ENCODE results near the gene KLHL35. TPM values are rescaled to one million over a fixed set of nuclear protein-coding genes. Genes with fewer than 3 reads are reported as not detected.

Gene KLHL35
- total RNA-seq, 1 experiment from 2014 or later = not detected

DNA sequence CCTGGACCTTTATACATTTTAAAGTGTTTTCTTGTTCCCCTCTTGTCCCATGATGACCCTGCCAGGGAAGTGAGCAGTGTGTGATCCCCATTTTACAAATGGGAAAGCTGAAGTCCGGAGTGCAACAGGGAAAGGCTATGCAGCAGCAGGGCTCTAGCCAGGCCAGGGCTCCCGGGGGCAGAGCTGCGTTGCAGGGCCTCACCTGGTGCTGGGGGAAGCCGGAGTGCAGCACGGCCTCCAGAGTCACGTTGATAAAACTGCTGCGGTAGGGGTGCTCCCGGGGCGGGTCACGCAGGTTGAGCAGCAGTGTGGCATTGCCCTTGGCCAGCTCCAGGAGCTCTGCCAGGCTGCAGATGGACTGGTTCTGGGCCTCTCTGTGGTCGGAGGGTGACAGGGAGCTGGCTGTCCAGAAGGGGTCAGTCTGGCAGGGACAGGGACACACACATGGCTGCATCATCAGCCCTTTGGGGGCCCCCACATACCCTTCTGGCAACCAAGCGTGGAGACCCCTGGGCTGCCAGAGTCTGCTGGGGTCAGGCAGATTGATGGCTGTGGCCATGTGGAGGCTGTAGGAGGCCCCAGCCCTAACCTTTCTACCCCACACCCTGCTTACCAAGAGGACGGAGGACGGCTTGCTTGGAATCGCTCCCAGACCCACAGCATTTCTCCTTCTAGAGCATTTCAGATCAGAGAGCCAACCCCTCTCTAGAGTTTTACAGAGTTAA, 9.3 kb upstream of the KLHL35 start:
- DNase-seq (ENCODE audit: low read depth) = no peak

DNA sequence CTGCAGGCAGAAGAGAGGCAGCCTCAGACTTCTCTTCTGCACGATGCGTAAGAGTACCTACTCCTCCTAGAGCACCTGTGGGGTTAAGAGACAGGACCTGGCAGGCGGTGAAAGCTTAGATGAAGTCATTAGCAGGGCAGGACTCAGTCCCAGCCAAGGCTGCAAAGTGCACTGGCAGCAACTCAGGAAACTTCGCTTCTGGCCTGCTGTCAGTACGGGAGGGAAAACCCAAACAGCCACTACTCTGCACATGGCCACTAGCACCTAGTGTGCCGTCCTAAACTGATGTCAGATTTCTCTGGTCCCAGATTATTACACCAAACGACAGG, 8.8 kb upstream of the KLHL35 start:
- DNase-seq (ENCODE audit: low read depth) = no peak

DNA sequence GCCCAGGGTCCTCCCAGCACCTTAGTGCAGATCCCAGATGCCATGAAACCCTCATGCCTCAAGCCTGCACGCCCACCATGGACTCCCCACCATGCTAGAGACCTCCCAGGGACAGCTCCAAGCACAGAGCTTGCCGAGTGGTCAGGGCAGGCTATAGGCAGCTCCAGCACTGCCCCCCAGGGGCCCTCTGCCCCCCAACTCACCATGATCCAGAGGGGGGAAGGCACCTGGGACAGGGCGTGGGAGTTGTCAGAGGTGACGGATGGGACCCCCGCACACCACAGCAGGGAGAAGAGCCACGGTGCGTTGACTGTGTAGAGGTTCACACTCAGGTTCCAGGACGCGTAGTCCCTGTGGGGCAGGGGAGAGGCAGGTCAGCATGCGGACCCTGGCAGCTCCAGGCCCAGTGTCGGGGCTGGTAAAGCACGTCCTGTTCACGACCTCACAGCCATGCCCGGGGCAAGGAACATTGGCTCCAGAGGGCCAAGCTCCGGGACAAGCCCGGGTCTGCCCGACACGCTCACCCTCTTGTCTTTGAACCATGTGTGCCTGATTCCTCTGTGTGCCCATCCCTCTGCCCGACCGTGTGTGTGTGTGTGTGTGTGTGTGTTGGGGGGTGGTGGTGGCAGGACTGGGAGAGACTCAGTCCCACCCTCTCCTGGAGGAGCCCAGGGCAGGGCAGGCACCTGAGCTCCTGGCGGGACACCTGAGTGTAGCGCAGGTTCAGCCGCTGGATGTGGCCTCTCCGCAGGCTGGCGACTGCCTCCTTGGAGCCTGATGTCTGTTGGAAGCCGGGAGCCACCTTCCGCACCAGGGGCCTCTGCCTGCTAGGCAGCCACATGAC, 8.2 kb upstream of the KLHL35 start:
- DNase-seq (ENCODE audit: low read depth) = no peak

DNA sequence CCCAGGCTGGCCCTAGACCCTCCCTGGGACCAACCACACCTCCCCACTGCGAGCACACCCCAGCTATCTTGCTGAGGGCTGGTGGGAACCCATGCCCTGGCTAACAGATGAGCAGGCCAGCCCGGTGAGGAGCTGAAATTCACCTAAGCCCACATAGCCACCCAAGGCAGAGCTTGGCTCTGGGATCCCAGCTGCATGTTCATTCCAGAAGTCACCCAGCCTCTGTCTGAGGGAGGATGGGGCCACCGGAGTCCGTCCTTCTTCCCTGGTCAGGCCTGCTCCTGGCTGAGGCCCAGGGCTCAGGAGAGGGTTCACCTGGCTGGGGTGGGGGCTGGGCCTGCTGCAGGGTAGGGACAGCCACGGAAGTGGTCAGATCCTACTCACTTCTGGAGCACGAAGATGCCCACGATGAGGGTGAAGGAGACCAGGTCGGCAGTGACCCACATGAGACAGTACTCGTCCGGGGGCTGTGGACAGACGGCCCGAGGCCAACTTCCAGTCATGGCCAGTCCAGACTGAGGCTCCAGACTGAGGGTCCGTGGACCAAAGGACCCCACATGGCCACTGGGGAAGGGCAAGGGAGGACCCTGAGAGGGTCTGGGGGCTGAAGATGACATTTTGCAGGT, 6.6 kb upstream of the KLHL35 start:
- no peak for DNase-seq (ENCODE audit: low read depth)

DNA sequence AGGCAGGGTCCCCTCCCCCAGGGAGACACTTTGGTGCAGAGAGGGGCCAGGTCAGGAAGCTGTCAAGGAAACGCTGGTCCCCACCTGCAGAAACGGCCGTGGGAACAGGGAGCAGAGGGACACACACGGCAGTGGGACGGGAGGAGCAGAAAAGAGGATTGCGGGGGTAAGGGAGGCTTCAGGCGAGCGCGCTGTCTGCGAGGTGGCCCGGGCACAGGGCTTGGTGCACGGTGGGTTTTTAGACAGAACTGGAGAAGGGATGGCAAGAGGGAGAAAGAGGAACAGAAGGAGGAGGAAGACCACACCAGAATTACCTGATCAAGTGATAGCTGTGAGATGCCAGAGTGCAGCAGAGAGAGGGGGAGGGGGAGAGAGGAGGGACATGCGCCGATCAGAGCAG, 6.0 kb upstream of the KLHL35 start:
- no peak for DNase-seq (ENCODE audit: low read depth)

DNA sequence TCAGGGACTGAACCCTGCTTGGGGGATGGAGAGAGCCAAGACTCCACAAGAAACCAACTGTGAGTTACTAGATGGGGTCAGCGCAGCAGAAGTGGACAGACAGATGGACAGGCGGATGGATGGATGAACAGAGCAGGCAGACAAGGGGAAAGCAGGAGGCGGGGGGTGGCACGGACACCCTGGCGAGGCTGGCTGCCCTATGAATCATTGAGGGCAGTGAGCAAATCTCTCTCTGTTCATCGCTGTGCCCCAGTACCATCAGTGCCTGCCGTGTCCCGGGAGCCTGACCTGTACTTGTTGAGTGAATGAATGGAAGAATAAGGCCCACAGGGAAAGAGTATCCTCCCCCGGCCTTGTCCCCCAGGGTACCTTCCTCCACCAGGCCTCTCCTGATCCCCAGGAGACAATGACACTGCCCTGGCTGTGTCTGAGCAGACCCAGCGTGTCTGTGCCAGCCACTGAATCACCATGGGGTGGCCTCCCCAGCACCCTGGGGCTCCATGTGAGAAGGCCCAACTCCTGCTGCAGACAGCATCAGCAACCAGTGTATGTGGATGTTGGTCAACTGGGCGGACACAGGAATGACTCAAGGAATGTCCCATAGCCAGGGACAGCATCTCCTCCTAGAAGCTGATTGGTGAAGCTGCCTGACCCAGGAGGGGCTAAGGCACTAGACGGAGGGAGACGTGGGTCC, 5.1 kb upstream of the KLHL35 start:
- DNase-seq (ENCODE audit: low read depth) = no peak

DNA sequence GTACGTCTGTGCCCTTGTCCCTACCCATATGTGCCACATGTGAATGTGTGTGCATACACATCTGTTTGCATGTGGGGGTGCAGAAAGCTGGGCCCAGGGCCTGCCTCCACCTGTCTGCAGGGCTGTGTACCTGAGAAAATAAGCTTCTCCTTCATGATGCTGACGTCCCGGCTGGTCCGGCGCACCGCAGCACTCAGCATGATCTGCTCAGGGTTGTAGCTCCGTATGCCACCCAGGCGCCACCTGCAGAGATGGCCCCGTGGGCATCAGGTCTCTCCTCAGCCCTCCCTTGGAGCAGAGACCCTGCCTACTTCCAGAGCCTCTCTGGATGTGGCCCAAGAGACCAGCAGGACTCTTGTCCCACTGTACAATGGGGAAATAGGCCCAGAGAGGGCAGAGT, 3.8 kb upstream of the KLHL35 start:
- DNase-seq (ENCODE audit: low read depth) = no peak

DNA sequence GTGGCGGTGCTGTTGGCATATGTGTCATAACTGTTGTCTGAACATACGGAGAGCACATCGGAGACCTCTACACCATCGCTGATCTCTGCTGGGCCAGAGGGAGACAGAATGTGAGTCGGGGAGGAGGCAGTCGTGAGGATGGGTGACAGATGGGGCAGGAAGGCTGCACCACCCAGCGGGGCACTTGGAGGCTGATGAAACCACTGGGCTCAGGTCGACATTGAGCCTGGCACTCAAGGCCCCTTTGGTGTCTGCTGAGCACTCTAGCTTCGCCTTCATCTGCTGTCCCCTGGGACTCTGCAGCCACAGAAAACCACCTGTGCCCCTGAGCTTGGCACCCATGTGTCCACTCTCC, 2.5 kb upstream of the KLHL35 start:
- no peak for DNase-seq (ENCODE audit: low read depth)

DNA sequence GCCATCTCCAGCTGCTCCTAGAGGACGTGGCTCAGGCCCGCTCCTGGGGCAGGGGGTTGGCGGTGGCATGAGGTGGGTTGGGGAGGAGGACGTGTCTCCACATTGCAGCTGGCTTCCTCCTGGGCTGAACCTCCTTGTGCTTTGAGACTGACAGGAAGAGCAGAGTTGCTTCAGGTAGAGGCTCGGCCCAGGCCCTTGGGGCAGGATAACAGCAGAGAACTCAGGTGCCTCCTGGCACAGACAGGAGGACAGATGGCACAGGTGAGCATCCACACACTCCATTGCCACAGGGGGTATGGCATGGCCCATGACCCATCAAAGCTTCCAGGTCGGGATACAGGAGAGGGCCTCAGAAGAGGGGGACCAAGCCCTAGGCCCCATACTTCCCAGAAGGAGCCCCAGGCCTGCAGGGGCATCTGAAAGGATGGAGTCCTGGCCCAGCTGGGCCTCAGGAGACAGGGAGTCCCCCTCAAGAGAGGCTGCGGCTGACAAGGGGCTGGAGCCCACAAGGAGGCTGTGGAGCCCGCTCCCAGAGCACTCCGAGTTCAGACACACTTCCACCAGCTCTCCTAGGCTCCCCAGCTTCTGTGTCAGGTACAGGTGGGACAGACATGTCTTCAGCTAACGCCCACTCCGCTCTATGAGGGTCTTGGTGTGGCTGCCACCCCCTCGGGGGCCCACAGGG, 2.0 kb upstream of the KLHL35 start:
- no peak for DNase-seq (ENCODE audit: low read depth)

DNA sequence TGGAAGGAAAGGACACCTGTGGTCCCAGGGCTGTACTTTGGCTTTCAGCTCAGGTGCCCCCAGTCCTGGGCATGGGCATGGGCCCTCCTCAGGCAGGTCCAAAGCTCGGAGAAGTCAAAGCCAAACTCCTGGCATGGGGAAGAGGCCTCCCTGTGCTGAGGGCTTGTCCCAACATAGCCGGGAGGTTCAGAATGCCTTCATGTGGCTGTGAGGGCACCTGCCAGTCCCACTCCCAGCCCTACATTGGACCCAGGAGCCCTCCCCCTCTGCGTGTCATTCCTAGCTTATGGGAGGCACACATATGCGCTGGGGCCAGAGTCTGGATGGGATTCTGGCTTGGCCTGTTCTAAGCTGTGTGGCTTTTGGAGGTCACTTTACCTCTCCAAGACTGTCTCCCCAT, 1.0 kb upstream of the KLHL35 start:
- DNase-seq (ENCODE audit: low read depth) = no peak

DNA sequence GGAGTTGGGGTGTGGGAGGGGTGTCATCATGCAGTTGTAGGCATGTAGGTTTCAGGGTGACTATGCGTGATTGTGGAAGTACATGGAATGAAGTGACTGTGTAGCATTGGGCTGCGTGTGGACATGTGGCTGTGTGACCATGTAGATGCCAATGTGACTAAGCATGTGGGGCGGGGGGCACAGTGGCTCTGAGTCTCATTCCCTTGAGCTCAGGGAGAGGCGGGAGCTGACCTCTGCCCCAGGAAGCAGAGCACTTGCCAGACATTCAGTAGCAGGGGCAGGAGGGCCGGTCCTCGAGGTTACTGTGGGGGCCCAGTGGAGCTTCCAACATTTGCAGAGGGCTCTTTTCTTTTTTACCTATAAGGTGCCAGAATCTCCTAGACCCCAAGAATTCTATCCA, 440 bp upstream of the KLHL35 start:
- DNase-seq (ENCODE audit: low read depth) = no peak

DNA sequence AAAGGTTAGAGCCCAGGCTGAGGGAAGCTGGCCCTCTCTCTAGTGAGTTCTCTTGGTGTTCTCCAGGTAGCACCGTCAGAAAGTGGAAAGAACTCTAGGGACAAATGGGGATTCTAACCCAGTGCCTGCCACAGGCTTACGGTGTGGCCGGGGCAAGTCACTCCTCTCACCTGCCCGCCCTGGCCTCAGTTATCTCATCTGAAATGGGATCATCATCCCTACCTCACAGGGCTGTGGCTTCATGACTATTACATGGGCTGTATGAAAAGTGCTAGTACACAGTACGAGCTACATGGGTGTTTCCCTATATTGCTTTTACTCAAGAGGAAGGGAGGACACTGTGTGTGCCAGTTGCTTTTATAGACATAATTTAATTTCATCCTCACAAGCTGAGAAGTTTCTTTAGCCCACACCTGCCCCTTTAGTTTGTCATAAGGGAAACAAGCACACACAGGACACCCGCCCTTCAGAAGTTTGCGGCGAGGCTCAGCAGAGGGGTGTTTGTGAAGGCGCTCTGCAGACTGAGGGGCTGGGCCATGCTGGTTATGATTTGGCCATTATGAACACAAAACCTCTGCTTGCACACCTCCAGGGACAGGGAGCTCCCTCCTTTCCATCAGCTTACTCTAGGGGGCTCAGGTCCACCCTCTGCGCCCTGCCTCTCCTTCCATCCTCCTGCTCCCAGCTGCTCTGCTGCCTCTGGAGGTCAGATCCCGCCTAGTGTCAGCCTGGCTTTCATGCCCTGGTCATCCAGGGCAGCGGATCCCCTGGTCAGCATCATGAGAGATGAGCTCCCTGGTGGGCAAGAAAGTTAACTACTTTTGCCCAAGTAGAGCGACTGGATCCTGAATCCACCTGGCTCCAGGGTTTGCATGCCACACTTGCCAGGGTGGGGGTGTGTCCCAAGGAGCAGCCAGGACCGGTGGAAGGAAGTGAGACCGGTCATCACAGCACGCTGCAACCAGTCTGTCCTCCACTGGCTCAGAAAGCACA, 1.2 kb downstream of the KLHL35 start:
- peak; percentile 38 for DNase-seq (ENCODE audit: low read depth)

DNA sequence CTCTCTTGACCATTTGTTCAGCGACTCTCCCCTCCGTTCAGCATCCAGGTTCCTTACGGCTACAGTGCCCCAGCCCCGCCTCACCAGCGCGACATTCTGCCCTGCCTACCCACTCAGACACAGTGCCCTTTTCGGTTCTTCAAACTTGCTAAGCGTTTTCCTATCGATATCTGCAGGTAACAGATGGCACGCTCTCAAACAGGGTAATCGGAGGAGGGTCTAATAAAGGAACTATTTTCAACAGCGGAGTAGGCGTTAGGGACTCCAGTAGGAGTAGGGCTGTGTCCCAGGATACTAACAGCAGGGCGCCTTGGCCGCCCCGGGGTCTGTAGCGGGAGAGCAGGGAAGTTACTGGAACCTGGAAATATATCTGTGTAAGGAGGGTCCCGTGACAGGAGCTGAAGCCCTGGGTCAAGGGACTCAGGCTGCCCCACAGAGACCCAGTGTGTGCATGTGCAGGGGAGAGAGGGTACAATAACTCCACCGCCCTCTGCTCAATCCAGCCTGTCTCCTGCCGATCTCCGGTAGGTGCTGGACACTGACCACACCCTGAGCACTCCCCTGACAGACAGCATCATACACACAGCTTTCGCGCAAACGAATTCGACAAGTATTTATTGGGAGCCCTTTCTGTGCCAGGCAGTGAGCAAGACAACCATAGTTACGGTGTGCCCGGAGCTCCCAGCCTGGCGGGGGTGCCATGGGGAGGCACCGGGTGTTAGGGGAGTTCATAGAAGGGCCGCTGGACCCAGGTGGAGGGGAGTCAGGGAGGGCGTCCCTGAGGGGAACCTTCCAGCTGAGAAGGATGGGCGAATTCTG, 2.1 kb downstream of the KLHL35 start:
- DNase-seq (ENCODE audit: low read depth) = no peak

DNA sequence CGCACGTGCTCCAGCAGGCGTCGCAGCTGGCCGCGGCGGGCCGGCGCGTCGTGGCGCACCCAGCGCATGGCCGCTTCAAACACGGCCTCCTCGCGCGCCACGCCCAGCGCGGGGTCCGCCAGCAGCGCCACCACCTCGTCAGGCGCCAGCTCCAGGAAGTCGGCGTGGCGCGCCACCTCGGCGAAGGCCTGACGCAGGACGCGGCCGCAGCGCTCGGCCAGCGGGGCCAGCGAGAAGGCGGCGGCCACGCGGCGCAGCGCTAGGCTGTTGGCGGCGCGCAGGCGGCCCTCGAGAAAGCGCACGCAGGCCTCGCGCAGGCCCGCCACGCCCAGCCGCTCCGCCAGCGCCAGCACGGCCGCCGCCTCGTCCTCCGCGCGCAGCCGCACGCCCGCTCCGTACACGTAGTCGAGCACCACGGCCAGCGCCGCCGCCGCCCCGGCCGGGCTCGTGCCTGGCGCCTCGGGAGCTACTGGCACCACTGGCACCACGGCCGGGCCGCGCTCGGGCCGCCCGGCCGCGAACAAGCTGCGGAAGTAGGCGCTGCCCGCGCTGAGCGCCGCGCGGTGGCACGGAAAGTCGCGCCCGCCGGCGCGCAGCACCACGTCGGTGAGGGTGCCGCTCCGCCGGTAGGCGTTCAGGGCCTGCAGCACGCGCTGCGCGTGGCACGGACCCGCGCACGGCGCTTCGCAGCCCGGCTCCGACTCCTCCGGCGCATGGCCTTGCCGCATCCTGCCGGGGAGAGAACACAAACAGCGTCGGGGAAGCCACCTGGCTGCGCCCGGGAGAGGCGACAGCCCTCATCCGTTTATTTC, 2.9 kb downstream of the KLHL35 start:
- no peak for DNase-seq (ENCODE audit: low read depth)

DNA sequence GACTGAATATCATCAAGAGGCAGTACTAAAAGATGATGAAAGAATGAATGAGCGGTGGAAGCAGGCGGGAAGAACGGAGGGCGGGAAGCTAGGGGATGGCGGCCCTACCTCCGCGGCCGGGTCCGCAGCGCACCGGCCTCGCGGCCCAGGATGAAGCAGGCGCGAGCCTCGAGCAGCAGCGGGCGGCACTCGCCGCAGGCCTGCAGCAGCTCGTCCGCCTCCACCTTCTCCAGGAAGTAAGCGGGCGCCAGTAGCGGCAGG, 3.4 kb downstream of the KLHL35 start:
- DNase-seq (ENCODE audit: low read depth) = no peak

DNA sequence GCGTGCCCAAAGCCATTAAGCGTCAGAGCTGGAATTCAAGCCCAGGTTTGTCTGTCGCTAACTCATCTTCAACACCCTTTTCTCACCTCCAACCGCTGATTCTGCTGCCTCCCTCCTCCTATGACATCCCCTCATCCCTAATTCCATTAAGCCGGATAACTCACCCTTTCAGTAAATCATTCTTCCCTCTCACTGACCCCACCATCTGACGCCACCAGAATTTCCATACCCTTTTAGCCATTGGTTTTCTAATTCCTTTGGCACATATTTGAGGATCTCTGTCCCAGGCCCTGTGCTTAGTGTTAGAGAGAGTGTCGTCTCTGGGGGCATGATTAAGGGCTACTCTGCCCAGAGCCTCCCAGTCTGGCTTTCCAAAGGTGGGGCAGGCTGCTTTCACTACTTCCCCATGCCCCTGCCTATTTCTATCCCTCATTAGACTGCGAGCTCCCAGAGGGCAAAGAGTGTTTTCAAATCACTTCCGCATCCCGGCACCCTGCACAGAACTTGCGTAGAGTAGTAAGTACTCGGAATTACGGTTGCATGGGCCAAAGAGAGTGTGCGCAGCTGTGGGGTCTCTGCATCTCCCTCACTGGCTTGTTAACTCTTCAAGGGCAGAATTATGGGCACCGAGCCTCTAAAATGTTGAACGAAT, 3.9 kb downstream of the KLHL35 start:
- no peak for DNase-seq (ENCODE audit: low read depth)

DNA sequence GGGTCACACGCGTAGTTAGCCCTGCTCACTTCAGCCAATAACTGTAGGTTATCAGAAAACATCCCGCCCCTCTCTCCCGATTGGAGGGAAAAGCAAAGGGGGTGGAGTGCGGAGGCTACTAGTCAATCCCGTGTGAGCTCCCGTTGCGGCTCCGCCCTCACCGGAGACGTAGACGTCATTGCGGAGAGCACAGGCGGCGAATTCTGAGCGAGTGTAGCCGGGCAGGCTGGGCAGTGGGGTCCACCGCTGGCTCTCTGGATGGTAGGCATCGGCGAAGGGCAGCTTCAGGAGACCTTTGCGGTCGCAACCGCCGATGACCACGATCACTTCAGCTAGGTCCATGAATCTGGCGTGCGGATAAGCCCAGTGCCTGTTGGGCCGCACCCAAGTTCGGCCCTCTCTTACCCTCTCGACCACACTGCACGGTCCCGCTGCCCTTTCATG, 4.7 kb downstream of the KLHL35 start:
- no peak for DNase-seq (ENCODE audit: low read depth)

DNA sequence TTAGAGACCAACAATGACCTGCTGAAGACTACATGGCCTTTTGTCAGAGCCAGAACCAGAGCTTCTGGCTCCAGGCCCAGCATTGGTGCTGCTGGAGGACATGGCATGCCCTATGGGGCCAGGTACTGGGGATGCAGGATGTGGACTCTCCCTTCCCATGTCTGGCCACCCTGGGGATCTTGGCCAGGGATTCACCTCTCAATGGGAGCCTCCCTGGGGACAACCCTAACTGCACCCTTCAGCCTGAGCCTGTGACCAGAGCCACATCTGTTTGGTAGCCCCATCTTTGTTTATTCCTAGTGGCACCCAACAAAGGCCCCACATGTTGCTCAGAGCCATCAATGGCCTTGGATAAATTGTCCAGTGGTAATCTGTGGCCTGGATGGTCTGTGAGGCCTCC, 5.8 kb downstream of the KLHL35 start:
- DNase-seq (ENCODE audit: low read depth) = no peak
